DOHH2 (cell line): ENCODE measurements around the gene PGBD5.

Experiments
- H3F3A ChIP-seq: fragments of 200-600 bp; sonication (generic), shearing (Covaris generic); 2 replicates; pipeline ENCODE4 v1.6.0; 2016; ENCODE audit warnings: antibody characterized with exemption, mild to moderate bottlenecking; ENCODE audit not compliant: control insufficient read depth, insufficient read depth
- H3K27ac ChIP-seq: fragments of 200-600 bp; sonication (generic); 2 replicates; pipeline ENCODE4 v1.5.1; 2014; ENCODE audit warnings: low read depth, mild to moderate bottlenecking, low read length, moderate library complexity
- H3K27me3 ChIP-seq: fragments of 200-600 bp; sonication (generic); 2 replicates; pipeline ENCODE4 v1.6.1; 2014; ENCODE audit warnings: mild to moderate bottlenecking, low read length, mixed read lengths; ENCODE audit not compliant: control insufficient read depth
- H3K36me3 ChIP-seq: fragments of 200-600 bp; sonication (generic); 2 replicates; pipeline ENCODE4 v1.6.1; 2014; ENCODE audit warnings: mild to moderate bottlenecking, low read length, moderate library complexity, mixed read lengths; ENCODE audit not compliant: control insufficient read depth
- H3K4me1 ChIP-seq: fragments of 200-600 bp; sonication (generic); 2 replicates; pipeline ENCODE4 v1.6.1; 2014; ENCODE audit warnings: mild to moderate bottlenecking, low read length, mixed read lengths; ENCODE audit not compliant: control insufficient read depth
- H3K4me2 ChIP-seq: fragments of 200-600 bp; sonication (generic); 2 replicates; pipeline ENCODE4 v1.6.0; 2014; ENCODE audit warnings: mild to moderate bottlenecking, low read length, moderate library complexity
- H3K4me3 ChIP-seq: fragments of 200-600 bp; sonication (generic); 2 replicates; pipeline ENCODE4 v1.5.1; 2014; ENCODE audit warnings: mild to moderate bottlenecking, low read length, mixed read lengths
- H3K79me2 ChIP-seq: fragments of 200-600 bp; sonication (generic); 2 replicates; pipeline ENCODE4 v1.6.1; 2014; ENCODE audit warnings: mild to moderate bottlenecking, low read length, mixed read lengths; ENCODE audit not compliant: control insufficient read depth
- H3K9me2 ChIP-seq: fragments of 200-600 bp; sonication (generic); replicated peaks from 2 replicates; pipeline ENCODE4 v1.6.1; 2014; ENCODE audit warnings: mild to moderate bottlenecking, low read length, mixed read lengths; ENCODE audit not compliant: control insufficient read depth
- H3K9me3 ChIP-seq: fragments of 200-600 bp; sonication (generic); 2 replicates; pipeline ENCODE4 v1.6.1; 2014; ENCODE audit warnings: antibody characterized with exemption, low read length, mixed read lengths; ENCODE audit not compliant: control insufficient read depth, insufficient read depth
- H4K20me1 ChIP-seq: fragments of 200-600 bp; sonication (generic); 2 replicates; pipeline ENCODE4 v1.6.0; 2014; ENCODE audit warnings: low read depth, mild to moderate bottlenecking, antibody characterized with exemption, low read length, moderate library complexity; ENCODE audit not compliant: control insufficient read depth, insufficient read depth
- CTCF ChIP-seq: fragments of 200-600 bp; sonication (generic); IDR thresholded peaks from one replicate; pipeline ENCODE4 v1.5.1; 2014; ENCODE audit warnings: antibody characterized with exemption, mild to moderate bottlenecking, low read depth, low read length; ENCODE audit not compliant: poor library complexity, severe bottlenecking
- EZH2phosphoT487 ChIP-seq: fragments of 200-600 bp; sonication (generic); IDR thresholded peaks from 2 replicates; pipeline ENCODE4 v1.6.1; 2017; ENCODE audit warnings: borderline replicate concordance, mild to moderate bottlenecking, antibody characterized with exemption, low read length, moderate library complexity, mixed read lengths

PGBD5 gene

GRCh38 chr1:230293390-230293700, 132.8 kb downstream of the PGBD5 start:
- no peaks in the 10 kb centered on the region for H3K36me3 ChIP-seq
- TF ChIP-seq CTCF (no peak), EZH2phosphoT487 (no peak)
- no peaks in the 10 kb centered on the region for H4K20me1 ChIP-seq
- H3K4me3 ChIP-seq = peak overlapping the region; percentile 59; the same call in 1 of the 2 replicates
- peak overlapping the region; percentile 55 for H3K4me2 ChIP-seq
- peak overlapping the region; percentile 61; the same call in 1 of the 2 replicates for H3K27ac ChIP-seq
- H3K27me3 ChIP-seq = no peaks in the 10 kb centered on the region
- H3K79me2 ChIP-seq = no peaks in the 10 kb centered on the region
- H3K4me1 ChIP-seq = peaks cover 47% of the 10 kb centered on the region
- H3K9me2 ChIP-seq = no peaks in the 10 kb centered on the region
- H3F3A ChIP-seq = 0 out of 2 replicates have a peak, but pooled peaks cover 2% of the 10 kb centered on the region
- no peaks in the 10 kb centered on the region for H3K9me3 ChIP-seq

- 0 out of 2 replicates have a peak, but pooled peaks cover 2% of the 10 kb centered on the region for H3F3A ChIP-seq
- no peaks in the 10 kb centered on the region for H3K9me3 ChIP-seq
- peak overlapping the region; percentile 61 for H3K27ac ChIP-seq
- H3K4me2 ChIP-seq = peak overlapping the region; percentile 55
- no peaks in the 10 kb centered on the region for H3K27me3 ChIP-seq
- peak overlapping the region; percentile 59 for H3K4me3 ChIP-seq
- no peak for TF ChIP-seq EZH2phosphoT487
- TF ChIP-seq CTCF = peak; percentile 27
- H3K4me1 ChIP-seq = peaks cover 47% of the 10 kb centered on the region
- no peaks in the 10 kb centered on the region for H4K20me1 ChIP-seq
- no peaks in the 10 kb centered on the region for H3K79me2 ChIP-seq
- H3K9me2 ChIP-seq = no peaks in the 10 kb centered on the region
- no peaks in the 10 kb centered on the region for H3K36me3 ChIP-seq
These were observed 133.3 kb downstream of the PGBD5 start for GRCh38 chr1:230292689-230293389.

- peaks cover 47% of the 10 kb centered on the region for H3K4me1 ChIP-seq
These were observed 134.2 kb downstream of the PGBD5 start for GRCh38 chr1:230291731-230292620.

More at GRCh38 chr1:230291731-230292620, 134.2 kb downstream of the PGBD5 start:
- H3K9me2 ChIP-seq = no peaks in the 10 kb centered on the region
- TF ChIP-seq EZH2phosphoT487 = no peak
- no peak for TF ChIP-seq CTCF
- H3K9me3 ChIP-seq = no peaks in the 10 kb centered on the region
- 0 out of 2 replicates have a peak, but pooled peaks cover 2% of the 10 kb centered on the region for H3F3A ChIP-seq
- H3K4me2 ChIP-seq = peak overlapping the region; percentile 55
- H3K27ac ChIP-seq = peak overlapping the region; percentile 61
- no peaks in the 10 kb centered on the region for H4K20me1 ChIP-seq
- no peaks in the 10 kb centered on the region for H3K79me2 ChIP-seq
- H3K4me3 ChIP-seq = peak overlapping the region; percentile 59
- H3K36me3 ChIP-seq = no peaks in the 10 kb centered on the region
- no peaks in the 10 kb centered on the region for H3K27me3 ChIP-seq
